Calu3 (cell line): Measurements from ENCODE around the gene LRMDA. TPM values are rescaled to one million over a fixed set of nuclear protein-coding genes. Genes with fewer than 3 reads are reported as not detected.

Source experiments
- BruUV-seq: library from RNA; stranded (reverse); fragments of 400-500 nt; replicated peaks from 2 replicates; lab custom pipeline; 2021; lab: Mats Ljungman, UMichigan
- CTCF ChIA-PET: fragments of 300-600 bp; sonication (Branson Sonifier 250); formaldehyde crosslinking; loops from one replicate; lab custom pipeline; 2022; ENCODE audit warnings: antibody characterized with exemption; lab: Charles Lee
- DNase-seq: peaks from one replicate; pipeline ENCODE4 v3.0.0; 2022
- H3K27ac Mint-ChIP-seq: one replicate; pipeline ENCODE4 v1.8.0; 2022; ENCODE audit warnings: mixed read lengths; ENCODE audit not compliant: unreplicated experiment
- H3K27me3 Mint-ChIP-seq: one replicate; pipeline ENCODE4 v1.8.0; 2022; ENCODE audit warnings: mixed read lengths; ENCODE audit not compliant: unreplicated experiment
- H3K36me3 Mint-ChIP-seq: one replicate; pipeline ENCODE4 v1.8.0; 2022; ENCODE audit warnings: mild to moderate bottlenecking, moderate library complexity, mixed read lengths; ENCODE audit not compliant: insufficient read depth, unreplicated experiment
- H3K4me1 Mint-ChIP-seq: one replicate; pipeline ENCODE4 v1.8.0; 2022; ENCODE audit warnings: mild to moderate bottlenecking, low read depth, mixed read lengths; ENCODE audit not compliant: unreplicated experiment
- H3K4me3 Mint-ChIP-seq: one replicate; pipeline ENCODE4 v1.8.0; 2022; ENCODE audit warnings: mild to moderate bottlenecking, low read depth, moderate library complexity, mixed read lengths; ENCODE audit not compliant: unreplicated experiment
- H3K9me3 Mint-ChIP-seq: one replicate; pipeline ENCODE4 v1.8.0; 2022; ENCODE audit warnings: low read depth, mixed read lengths; ENCODE audit not compliant: unreplicated experiment
- CTCF ChIP-seq: fragments of 200-600 bp; IDR thresholded peaks from one replicate; pipeline ENCODE4 v1.8.0; 2022; ENCODE audit warnings: antibody characterized with exemption; ENCODE audit not compliant: unreplicated experiment
- intact Hi-C: fragments of 100-400 bp; cut with micrococcal nuclease; formaldehyde crosslinking; loops from one replicate; pipeline ENCODE4 v1.10.0; 2022; ENCODE audit not compliant: unreplicated experiment
- total RNA-seq: library from RNA; stranded (reverse); gene quantifications from 2 replicates; pipeline ENCODE4 v1.2.3, GENCODE V29; 2022

The LRMDA gene
- total RNA-seq, 1 experiment from 2014 or later: 7.6 TPM

GRCh38 chr10:75681334-75681733 is 249.9 kb downstream of the LRMDA start:
- CTCF ChIA-PET: no interaction called here
- intact Hi-C loops: no loop called here
- H3K4me1 Mint-ChIP-seq: no peaks in the 10 kb centered on the region
- H3K27me3 Mint-ChIP-seq: peaks cover 6% of the 10 kb centered on the region
- no peaks in the 10 kb centered on the region for H3K36me3 Mint-ChIP-seq
- H3K27ac Mint-ChIP-seq: no peak overlapping the region
- no peak for TF ChIP-seq CTCF
- DNase-seq: no peak
- no TSS peak for BruUV-seq
- H3K9me3 Mint-ChIP-seq: no peaks in the 10 kb centered on the region
- H3K4me3 Mint-ChIP-seq: no peak overlapping the region

GRCh38 chr10:75682649-75683557 is 251.5 kb downstream of the LRMDA start:
- DNase-seq: no peak
- no peak overlapping the region for H3K4me3 Mint-ChIP-seq
- BruUV-seq: no TSS peak
- H3K36me3 Mint-ChIP-seq: no peaks in the 10 kb centered on the region
- CTCF ChIA-PET: interaction anchor here (0.6 kb wide), 1 partner anchor 28 kb away, joined by 3 read pairs; no protein-coding TSS in a partner anchor
- no peak for TF ChIP-seq CTCF
- intact Hi-C loops: no loop called here
- H3K27ac Mint-ChIP-seq: no peak overlapping the region
- peaks cover 2% of the 10 kb centered on the region for H3K9me3 Mint-ChIP-seq
- peaks cover 22% of the 10 kb centered on the region for H3K27me3 Mint-ChIP-seq
- no peaks in the 10 kb centered on the region for H3K4me1 Mint-ChIP-seq

- intact Hi-C loops: no loop called here
- Mint-ChIP-seq H3K36me3 (no peaks in the 10 kb centered on the region), H3K27me3 (peaks cover 22% of the 10 kb centered on the region), H3K9me3 (peaks cover 2% of the 10 kb centered on the region), H3K4me3 (no peak overlapping the region), H3K27ac (no peak overlapping the region), H3K4me1 (no peaks in the 10 kb centered on the region)
- no peak for DNase-seq
- BruUV-seq: no TSS peak
- CTCF ChIA-PET: no interaction called here
- TF ChIP-seq CTCF: no peak
These were observed 253.8 kb downstream of the LRMDA start for GRCh38 chr10:75685187-75685586.

GRCh38 chr10:75688506-75689300 is 257.3 kb downstream of the LRMDA start:
- no peaks in the 10 kb centered on the region for H3K4me1 Mint-ChIP-seq
- H3K36me3 Mint-ChIP-seq: no peaks in the 10 kb centered on the region
- intact Hi-C loops: no loop called here
- H3K9me3 Mint-ChIP-seq: peaks cover 2% of the 10 kb centered on the region
- no peak overlapping the region for H3K4me3 Mint-ChIP-seq
- no peak overlapping the region for H3K27ac Mint-ChIP-seq
- no peak for TF ChIP-seq CTCF
- CTCF ChIA-PET: no interaction called here
- DNase-seq: no peak
- no TSS peak for BruUV-seq
- peaks cover 22% of the 10 kb centered on the region for H3K27me3 Mint-ChIP-seq
